Medulla oblongata (tissue), 1 donor: ENCODE results near the gene FGFR2.

Experiments
- DNase-seq: peaks from one replicate; pipeline ENCODE4 v3.0.0-alpha.2; 2015; ENCODE audit errors: extremely low spot score

FGFR2 gene

GRCh38 chr10:121590772-121591171 is 7.5 kb downstream of the FGFR2 start:
- no peak for DNase-seq

- no peak for DNase-seq
Observed at GRCh38 chr10:121589553-121589952, 8.7 kb downstream of the FGFR2 start.

GRCh38 chr10:121583857-121584256 is 14.4 kb downstream of the FGFR2 start:
- no peak for DNase-seq

- DNase-seq = no peak
Observed at GRCh38 chr10:121583258-121583657, 15.0 kb downstream of the FGFR2 start.

GRCh38 chr10:121580276-121581116 is 17.7 kb downstream of the FGFR2 start:
- no peak for DNase-seq

- no peak for DNase-seq
Observed at GRCh38 chr10:121579656-121580055, 18.6 kb downstream of the FGFR2 start.

- no peak for DNase-seq
Observed at GRCh38 chr10:121578965-121579364, 19.3 kb downstream of the FGFR2 start.

GRCh38 chr10:121578298-121578697 is 19.9 kb downstream of the FGFR2 start:
- no peak for DNase-seq

GRCh38 chr10:121577568-121577967 is 20.7 kb downstream of the FGFR2 start:
- no peak for DNase-seq

GRCh38 chr10:121576139-121576538 is 22.1 kb downstream of the FGFR2 start:
- no peak for DNase-seq

- DNase-seq = no peak
Observed at GRCh38 chr10:121574519-121575166, 23.6 kb downstream of the FGFR2 start.

GRCh38 chr10:121573538-121573941 is 24.7 kb downstream of the FGFR2 start:
- DNase-seq = no peak

- DNase-seq = no peak
Observed at GRCh38 chr10:121572859-121573537, 25.2 kb downstream of the FGFR2 start.

- no peak for DNase-seq
Observed at GRCh38 chr10:121570315-121570714, 27.9 kb downstream of the FGFR2 start.

- DNase-seq = no peak
Observed at GRCh38 chr10:121568275-121568674, 30.0 kb downstream of the FGFR2 start.

GRCh38 chr10:121567569-121567968 is 30.7 kb downstream of the FGFR2 start:
- DNase-seq = no peak

- DNase-seq = no peak
Observed at GRCh38 chr10:121566755-121567154, 31.5 kb downstream of the FGFR2 start.

- no peak for DNase-seq
Observed at GRCh38 chr10:121559326-121560026, 38.8 kb downstream of the FGFR2 start.

- DNase-seq = no peak
Observed at GRCh38 chr10:121558238-121558637, 40.0 kb downstream of the FGFR2 start.

- DNase-seq = no peak
Observed at GRCh38 chr10:121556918-121557573, 41.2 kb downstream of the FGFR2 start.

- DNase-seq = no peak
Observed at GRCh38 chr10:121556455-121556854, 41.8 kb downstream of the FGFR2 start.
